Measurements from ENCODE around the gene CHCHD10. TPM values are rescaled to one million over a fixed set of nuclear protein-coding genes. Genes with fewer than 3 reads are reported as not detected.

Gene CHCHD10
- 11.1 and 14.9 TPM in 2 replicates for total RNA-seq (2014; rRNA removed; shearing (Covaris generic))

GRCh38 chr22:23767673-23768548, at the start of gene CHCHD10:
CHCHD10 (minus strand) TSS chr22:23767972; CDS start chr22:23767874, 98 bp downstream.

GRCh38 chr22:23786752-23787599, 19.2 kb upstream of the CHCHD10 start, which contains the start of gene SMARCB1:
SMARCB1 (plus strand) TSS chr22:23786966; CDS start chr22:23787170, 204 bp downstream.

GRCh38 chr22:23772649-23773473, 5.1 kb upstream of the CHCHD10 start, which contains the start of gene MMP11:
MMP11 (plus strand) TSS chr22:23772849; CDS start chr22:23772871, 22 bp downstream.

GRCh38 chr22:23762842-23763578, 4.8 kb downstream of the CHCHD10 start, which contains the start of gene C22orf15:
C22orf15 (plus strand) TSS chr22:23762990; CDS start chr22:23763307, 317 bp downstream.

GRCh38 chr22:23754220-23754919, 13.4 kb downstream of the CHCHD10 start, which contains the start of gene VPREB3:
VPREB3 (minus strand) TSS chr22:23754425; CDS start chr22:23754363, 62 bp downstream.

GRCh38 chr22:23750714-23751440, 16.9 kb downstream of the CHCHD10 start, which contains the start of gene ZNF70:
ZNF70 (minus strand) TSS chr22:23751112; CDS start chr22:23745140, 5,972 bp downstream.

Other genes with a start within 250 kb of the CHCHD10 start
- gene IGLL1, start 187.7 kb downstream of the CHCHD10 start, total RNA-seq (2014; rRNA removed; shearing (Covaris generic)): not detected in 2 replicates
- 0.15 TPM in 1 of 2 replicates, not detected in the other for gene DRICH1, start 135.7 kb downstream of the CHCHD10 start, total RNA-seq (2014; rRNA removed; shearing (Covaris generic))
- not detected in 2 replicates for gene RGL4, start 77.0 kb downstream of the CHCHD10 start, total RNA-seq (2014; rRNA removed; shearing (Covaris generic))
- 2.9 and 3.4 TPM in 2 replicates for gene ZNF70, start 16.9 kb downstream of the CHCHD10 start, total RNA-seq (2014; rRNA removed; shearing (Covaris generic))
- not detected in 2 replicates for gene VPREB3, start 13.5 kb downstream of the CHCHD10 start, total RNA-seq (2014; rRNA removed; shearing (Covaris generic))
- not detected in 2 replicates for gene C22orf15, start 5.0 kb downstream of the CHCHD10 start, total RNA-seq (2014; rRNA removed; shearing (Covaris generic))
- gene MMP11, start 4.9 kb upstream of the CHCHD10 start, total RNA-seq (2014; rRNA removed; shearing (Covaris generic)): 1.5 and 2.2 TPM in 2 replicates
- gene SMARCB1, start 19.0 kb upstream of the CHCHD10 start, total RNA-seq (2014; rRNA removed; shearing (Covaris generic)): 72.8 and 76.7 TPM in 2 replicates
- 0.19 TPM in 1 of 2 replicates, not detected in the other for gene DERL3, start 71.0 kb upstream of the CHCHD10 start, total RNA-seq (2014; rRNA removed; shearing (Covaris generic))
- gene SLC2A11, start 89.9 kb upstream of the CHCHD10 start, total RNA-seq (2014; rRNA removed; shearing (Covaris generic)): 12.6 and 12.9 TPM in 2 replicates
- gene MIF, start 126.4 kb upstream of the CHCHD10 start, total RNA-seq (2014; rRNA removed; shearing (Covaris generic)): 480 and 587 TPM in 2 replicates
- 0.38 and 1.4 TPM in 2 replicates for gene GSTT2B, start 193.2 kb upstream of the CHCHD10 start, total RNA-seq (2014; rRNA removed; shearing (Covaris generic))
- 0.21 and 0.79 TPM in 2 replicates for gene DDTL, start 198.9 kb upstream of the CHCHD10 start, total RNA-seq (2014; rRNA removed; shearing (Covaris generic))
- 150 and 200 TPM in 2 replicates for gene DDT, start 206.5 kb upstream of the CHCHD10 start, total RNA-seq (2014; rRNA removed; shearing (Covaris generic))
- not detected in 2 replicates for gene GSTT2, start 212.2 kb upstream of the CHCHD10 start, total RNA-seq (2014; rRNA removed; shearing (Covaris generic))
- not detected in 2 replicates for gene GSTT4, start 237.5 kb upstream of the CHCHD10 start, total RNA-seq (2014; rRNA removed; shearing (Covaris generic))
- gene CABIN1, start 243.3 kb upstream of the CHCHD10 start, total RNA-seq (2014; rRNA removed; shearing (Covaris generic)): 38.2 and 39.6 TPM in 2 replicates